Activated T-cell treated with anti-CD3 and anti-CD28 coated beads, Interleukin-2, amount 50 U/mL, for 1 hour (primary cell): ENCODE measurements around the gene TAF5L.
"Not testable (repeated sequence)": the region's sequence is repeated elsewhere in the genome, so short reads cannot be mapped to it uniquely, and the experiment has no call there.

ENCODE experiments used
- DNase-seq: peaks from one replicate; pipeline ENCODE4 v3.0.0-alpha.2; 2020

The TAF5L gene

GRCh38 chr1:229641306-229641705 is 15.4 kb upstream of the TAF5L start:
- DNase-seq, result no peak

- DNase-seq, result no peak
Measured at GRCh38 chr1:229640455-229640854, 14.5 kb upstream of the TAF5L start.

- no peak for DNase-seq
Measured at GRCh38 chr1:229637746-229638145, 11.8 kb upstream of the TAF5L start.

- no peak for DNase-seq
Measured at GRCh38 chr1:229636042-229636441, 10.1 kb upstream of the TAF5L start.

- no peak for DNase-seq
Measured at GRCh38 chr1:229631966-229632365, 6.0 kb upstream of the TAF5L start.

GRCh38 chr1:229631148-229631547 is 5.2 kb upstream of the TAF5L start:
- DNase-seq, result no peak

GRCh38 chr1:229629261-229629660 is 3.3 kb upstream of the TAF5L start:
- no peak for DNase-seq

GRCh38 chr1:229627003-229627402 is 1.1 kb upstream of the TAF5L start:
- DNase-seq, result no peak

GRCh38 chr1:229625071-229625914 is 629 bp downstream of the TAF5L start:
- peak; percentile 59 for DNase-seq

GRCh38 chr1:229624521-229625070 is 1.3 kb downstream of the TAF5L start:
- no peak for DNase-seq

- no peak for DNase-seq
Measured at GRCh38 chr1:229623838-229624237, 2.1 kb downstream of the TAF5L start.

- DNase-seq, result no peak
Measured at GRCh38 chr1:229623225-229623624, 2.7 kb downstream of the TAF5L start.

- DNase-seq, result not testable (repeated sequence)
Measured at GRCh38 chr1:229622641-229623120, 3.2 kb downstream of the TAF5L start.

GRCh38 chr1:229621663-229622062 is 4.3 kb downstream of the TAF5L start:
- no peak for DNase-seq

GRCh38 chr1:229620876-229621275 is 5.0 kb downstream of the TAF5L start:
- DNase-seq, result no peak

- DNase-seq, result no peak
Measured at GRCh38 chr1:229619614-229620013, 6.3 kb downstream of the TAF5L start.

GRCh38 chr1:229619002-229619401 is 6.9 kb downstream of the TAF5L start:
- no peak for DNase-seq

GRCh38 chr1:229617351-229618100 is 8.4 kb downstream of the TAF5L start:
- no peak for DNase-seq

GRCh38 chr1:229614701-229615100 is 11.2 kb downstream of the TAF5L start:
- DNase-seq, result no peak

GRCh38 chr1:229613938-229614337 is 12.0 kb downstream of the TAF5L start:
- no peak for DNase-seq

GRCh38 chr1:229608590-229608989 is 17.3 kb downstream of the TAF5L start:
- no peak for DNase-seq

GRCh38 chr1:229607370-229607769 is 18.6 kb downstream of the TAF5L start:
- no peak for DNase-seq

GRCh38 chr1:229603371-229604005 is 22.4 kb downstream of the TAF5L start:
- DNase-seq, result no peak
